DOHH2 (cell line): ENCODE measurements around the gene TMCO1.

Experiments
- EZH2phosphoT487 ChIP-seq: fragments of 200-600 bp; sonication (generic); IDR thresholded peaks from 2 replicates; pipeline ENCODE4 v1.6.1; 2017; ENCODE audit warnings: borderline replicate concordance, mild to moderate bottlenecking, antibody characterized with exemption, low read length, moderate library complexity, mixed read lengths
- TF ChIP-seq, protein P1 (sequence below): fragments of 200-600 bp; sonication (generic); IDR thresholded peaks from one replicate; pipeline ENCODE4 v1.5.1; 2014; ENCODE audit warnings: antibody characterized with exemption, mild to moderate bottlenecking, low read depth, low read length; ENCODE audit not compliant: poor library complexity, severe bottlenecking

DNA sequence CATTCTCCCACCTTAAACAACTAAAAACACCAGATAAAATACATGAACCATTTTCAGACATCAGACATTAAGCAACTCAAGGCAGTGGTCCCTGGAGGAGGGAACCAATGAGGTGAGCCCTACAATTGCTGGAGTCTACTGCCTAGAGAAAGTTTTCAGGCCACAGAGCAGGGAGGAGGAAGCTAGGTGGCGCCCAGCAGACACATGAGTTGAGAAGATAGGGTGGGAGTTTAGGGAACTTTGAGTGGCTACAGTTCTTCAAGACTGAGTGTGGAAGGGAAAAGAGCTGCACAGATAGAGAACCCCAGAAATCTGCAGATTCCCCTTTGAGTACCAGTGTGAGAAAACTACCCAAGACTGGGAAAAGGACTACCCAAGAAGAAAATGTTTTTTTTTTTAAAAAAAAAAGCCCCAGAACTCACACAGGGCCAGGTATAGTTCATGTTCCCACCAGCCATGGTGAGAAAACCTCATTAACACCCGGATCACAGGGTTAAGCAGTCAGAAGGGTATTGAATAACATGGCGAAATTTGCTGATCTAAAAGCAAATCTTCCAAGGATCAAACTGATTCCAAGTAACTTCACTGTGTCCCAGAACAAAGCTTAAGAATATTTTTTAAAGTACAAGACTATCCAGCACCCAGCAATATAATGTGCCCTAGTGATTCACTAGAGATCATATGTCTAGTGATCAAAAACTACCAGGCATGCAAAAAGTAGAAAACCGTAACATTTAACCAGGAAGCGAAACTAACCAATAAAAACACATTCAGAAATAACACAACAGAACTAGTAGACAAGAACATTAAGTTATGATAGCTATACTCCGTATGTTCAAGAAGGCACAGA is 82.3 kb downstream of the TMCO1 start:
- TF ChIP-seq, protein P1, sequence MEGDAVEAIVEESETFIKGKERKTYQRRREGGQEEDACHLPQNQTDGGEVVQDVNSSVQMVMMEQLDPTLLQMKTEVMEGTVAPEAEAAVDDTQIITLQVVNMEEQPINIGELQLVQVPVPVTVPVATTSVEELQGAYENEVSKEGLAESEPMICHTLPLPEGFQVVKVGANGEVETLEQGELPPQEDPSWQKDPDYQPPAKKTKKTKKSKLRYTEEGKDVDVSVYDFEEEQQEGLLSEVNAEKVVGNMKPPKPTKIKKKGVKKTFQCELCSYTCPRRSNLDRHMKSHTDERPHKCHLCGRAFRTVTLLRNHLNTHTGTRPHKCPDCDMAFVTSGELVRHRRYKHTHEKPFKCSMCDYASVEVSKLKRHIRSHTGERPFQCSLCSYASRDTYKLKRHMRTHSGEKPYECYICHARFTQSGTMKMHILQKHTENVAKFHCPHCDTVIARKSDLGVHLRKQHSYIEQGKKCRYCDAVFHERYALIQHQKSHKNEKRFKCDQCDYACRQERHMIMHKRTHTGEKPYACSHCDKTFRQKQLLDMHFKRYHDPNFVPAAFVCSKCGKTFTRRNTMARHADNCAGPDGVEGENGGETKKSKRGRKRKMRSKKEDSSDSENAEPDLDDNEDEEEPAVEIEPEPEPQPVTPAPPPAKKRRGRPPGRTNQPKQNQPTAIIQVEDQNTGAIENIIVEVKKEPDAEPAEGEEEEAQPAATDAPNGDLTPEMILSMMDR = peak; percentile 55
- no peak for TF ChIP-seq EZH2phosphoT487
